GM18873 (cell line): ENCODE measurements around the gene USP13.
A peak's percentile ranks its signal among the peaks of the same experiment; 100 is the strongest.
"Not testable (repeated sequence)": the region's sequence is repeated elsewhere in the genome, so short reads cannot be mapped to it uniquely, and the experiment has no call there.

Source experiments
- ATAC-seq: cut with Tn5 transposase; IDR thresholded peaks from one replicate; pipeline ENCODE4 v1.9.1; 2021; ENCODE audit warnings: mild to moderate bottlenecking, moderate library complexity, moderate number of reproducible peaks; ENCODE audit not compliant: unreplicated experiment, low FRiP score

The USP13 gene

DNA sequence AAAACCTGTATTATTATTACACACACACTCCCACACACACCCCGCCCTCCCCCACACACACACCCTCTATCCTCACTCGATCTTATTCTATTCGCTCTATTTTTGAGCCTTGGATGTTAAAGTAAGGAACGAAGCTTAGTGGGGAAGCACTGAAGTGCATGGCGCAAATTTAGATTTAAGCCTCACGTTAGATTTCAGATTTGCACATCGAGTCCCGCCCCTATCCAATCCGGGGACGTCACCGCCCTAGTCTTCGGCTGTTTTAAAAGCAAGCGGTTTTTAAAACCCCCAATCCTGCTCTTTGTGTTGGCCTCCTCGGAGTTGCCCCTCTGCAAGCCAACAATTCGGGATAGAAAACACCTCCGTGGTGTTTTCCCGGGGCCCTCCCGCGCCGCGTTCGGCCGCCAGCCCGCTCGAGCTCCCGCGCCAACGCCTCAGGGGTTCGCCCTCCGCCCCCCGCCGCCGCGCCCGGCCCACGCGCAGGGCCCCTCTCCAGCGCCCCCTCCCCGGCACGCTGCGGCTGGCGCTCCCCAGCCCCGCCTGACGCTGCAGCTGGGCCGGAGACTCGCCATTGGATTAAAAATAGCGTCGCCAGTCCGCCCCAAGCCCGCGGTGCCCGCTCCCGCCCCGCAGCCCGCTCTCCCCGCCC, at the start of gene USP13:
Gene USP13, plus strand, starts transcription at position 594 of the 649 bp plus-strand sequence. CDS start 186 bp downstream, outside the sequence.
- peak; percentile 54 for ATAC-seq

DNA sequence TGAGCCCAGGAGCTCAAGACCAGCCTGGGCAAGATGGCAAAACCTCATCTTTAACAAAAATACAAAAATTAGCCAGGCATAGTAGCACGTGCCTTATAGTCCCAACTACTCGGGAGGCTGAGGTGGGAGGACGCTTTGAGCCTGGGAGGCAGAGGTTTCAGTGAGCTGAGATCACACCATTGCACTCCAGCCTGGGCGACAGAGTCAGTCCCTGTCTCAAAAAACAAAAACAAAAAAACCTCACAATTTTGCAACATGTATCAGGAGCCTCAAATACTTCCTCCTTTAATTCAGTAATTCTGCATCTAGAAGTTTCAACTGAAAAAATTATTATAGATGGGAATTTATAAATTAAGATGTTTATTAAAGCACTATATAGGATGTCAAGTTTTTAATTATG, 49.5 kb upstream of the USP13 start:
- ATAC-seq: no peak

DNA sequence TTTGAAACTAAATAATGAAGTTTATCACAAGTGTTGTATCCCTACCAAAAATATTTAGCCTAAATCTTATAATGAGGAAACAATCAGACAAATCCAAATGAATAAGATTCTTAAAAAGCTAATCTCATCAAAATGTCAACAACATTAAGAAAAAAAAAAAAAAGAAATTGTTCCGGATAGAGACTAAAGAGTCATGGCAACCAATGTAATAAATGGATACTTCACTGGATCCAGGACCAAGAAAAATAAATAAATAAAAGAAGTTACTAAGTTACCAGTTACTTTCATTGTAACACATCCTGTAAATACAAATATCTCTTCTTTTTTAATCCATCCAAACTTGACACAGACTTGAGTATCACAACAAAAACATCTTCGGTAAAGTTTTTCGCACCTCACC, 49.0 kb upstream of the USP13 start:
- no peak for ATAC-seq

GRCh38 chr3:179604321-179605078, 48.3 kb upstream of the USP13 start, which contains the start of the genes MRPL47 and NDUFB5:
Gene MRPL47 (minus strand): TSS chr3:179604638. CDS start chr3:179604624, 14 bp downstream.
Gene NDUFB5 (plus strand): TSS chr3:179604794. CDS start chr3:179604816, 22 bp downstream.
- ATAC-seq: peak; percentile 98

DNA sequence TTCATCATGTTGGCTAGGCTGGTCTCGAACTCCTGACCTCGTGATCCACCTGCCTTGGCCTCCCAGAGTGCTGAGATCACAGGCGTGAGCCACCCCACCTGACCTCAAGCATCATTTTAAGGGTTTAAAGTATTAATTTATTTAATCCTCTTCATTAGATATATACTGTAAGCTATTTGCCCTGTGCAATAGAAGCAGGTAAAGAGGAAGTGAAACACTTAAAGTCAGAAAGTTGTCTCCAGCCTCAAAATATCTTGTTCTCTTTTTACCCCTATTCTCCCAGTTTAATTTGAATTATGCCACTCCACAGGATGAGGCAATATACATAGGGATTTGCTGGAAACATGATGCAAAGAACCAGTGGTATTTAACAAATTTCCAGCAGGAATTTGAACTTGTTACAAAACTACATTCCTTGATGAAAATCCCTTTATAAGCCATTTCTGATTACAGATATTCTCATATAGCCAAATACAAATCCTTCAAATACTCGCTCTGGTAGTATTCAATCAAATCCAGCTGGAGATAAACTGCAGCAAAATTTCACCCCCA, 46.2 kb upstream of the USP13 start:
- no peak for ATAC-seq

- peak; percentile 41 for ATAC-seq
These were observed 43.7 kb upstream of the USP13 start for GRCh38 chr3:179608931-179609720.

DNA sequence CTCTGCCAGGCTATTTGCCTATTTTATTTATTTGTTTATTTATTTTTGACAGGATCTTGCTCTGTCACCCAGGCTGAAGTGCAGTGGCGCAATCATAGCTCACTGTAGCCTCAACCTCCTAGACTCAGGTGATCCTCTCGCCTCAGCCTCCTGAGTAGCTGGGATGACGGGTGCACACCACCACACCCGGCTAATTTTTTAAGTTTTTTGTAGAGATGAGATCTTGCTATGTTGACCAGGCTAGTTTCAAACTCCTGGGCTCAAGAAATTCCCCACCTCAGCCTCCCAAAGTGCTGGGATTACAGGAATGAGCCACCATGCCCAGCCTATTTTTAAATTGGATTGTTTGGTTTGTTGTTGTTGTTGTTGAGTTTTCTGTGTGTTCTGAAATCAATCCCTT, 42.8 kb upstream of the USP13 start:
- no peak for ATAC-seq

DNA sequence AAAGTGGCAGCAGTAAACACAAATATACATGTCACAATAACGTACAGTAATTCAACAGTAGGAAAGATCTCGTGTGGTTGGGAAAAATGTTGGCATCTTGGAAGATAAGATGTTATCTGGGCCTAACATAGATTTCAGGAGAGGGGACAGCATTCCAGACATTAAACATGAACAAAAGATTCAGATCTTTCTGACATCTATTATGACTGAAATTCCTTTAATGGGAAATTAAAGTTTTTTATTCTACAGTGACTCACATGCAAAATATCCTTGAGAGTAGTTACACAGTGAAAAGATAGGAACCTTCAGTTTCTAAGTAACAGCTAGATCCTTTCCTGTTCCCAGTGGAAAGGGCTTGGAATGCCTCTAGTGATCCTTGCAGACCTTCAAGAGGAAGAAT, 39.0 kb upstream of the USP13 start:
- no peak for ATAC-seq

- ATAC-seq: no peak
These were observed 37.2 kb upstream of the USP13 start for GRCh38 chr3:179615458-179616173.

- ATAC-seq: no peak
These were observed 30.8 kb upstream of the USP13 start for GRCh38 chr3:179622023-179622422.

DNA sequence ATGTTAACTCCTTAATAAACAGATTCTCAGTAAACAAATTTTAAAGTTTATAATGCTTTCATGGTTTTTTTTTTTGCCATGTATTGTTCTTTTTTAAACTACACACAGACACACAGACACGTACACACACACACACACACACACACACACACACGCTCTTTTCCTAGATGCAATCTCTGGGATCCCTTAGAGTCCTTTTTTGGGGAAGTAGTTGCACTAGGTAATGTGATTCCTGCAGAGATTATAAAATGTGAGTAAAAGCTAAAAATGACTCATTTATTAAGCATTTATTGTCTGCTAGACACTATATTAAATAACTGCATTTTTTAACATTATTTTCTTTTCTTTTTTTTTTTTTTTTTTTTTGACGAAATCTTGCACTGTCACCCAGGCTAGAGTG, 28.4 kb upstream of the USP13 start:
- ATAC-seq: no peak

DNA sequence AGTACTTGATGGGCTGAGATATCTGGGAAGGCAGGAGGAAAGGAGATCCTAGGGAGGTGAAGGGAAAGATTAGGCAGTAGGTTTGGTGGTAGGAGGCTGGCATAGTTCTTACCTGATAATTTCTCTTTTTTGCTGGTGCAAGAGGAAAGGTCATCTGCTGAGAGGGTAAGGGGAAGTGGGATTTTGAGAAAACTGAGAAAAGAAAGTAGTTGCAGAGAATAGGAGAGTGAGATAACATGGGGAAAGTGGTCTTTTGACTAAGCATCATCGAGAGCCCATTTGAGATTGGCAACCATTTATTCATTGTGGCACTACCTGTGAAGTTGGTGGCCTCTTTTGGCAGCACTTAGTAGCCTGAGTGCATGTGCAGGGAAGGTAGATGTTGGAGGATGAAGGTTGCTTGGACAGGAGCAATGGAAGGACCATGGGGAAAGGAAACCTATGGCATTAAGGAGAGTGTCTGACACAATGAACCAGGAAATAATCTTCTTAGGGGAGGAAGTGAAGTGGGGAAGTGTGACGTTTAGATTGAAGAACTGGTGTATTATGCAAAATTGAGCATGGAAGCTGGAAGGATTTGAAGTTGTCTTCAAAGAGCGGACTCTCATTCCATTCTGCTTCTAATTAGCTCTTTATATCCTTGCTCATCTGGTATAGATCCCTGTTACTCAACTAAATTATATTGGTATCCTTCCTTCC, 21.9 kb upstream of the USP13 start:
- ATAC-seq: no peak

GRCh38 chr3:179640469-179640868, 12.4 kb upstream of the USP13 start:
- no peak for ATAC-seq

DNA sequence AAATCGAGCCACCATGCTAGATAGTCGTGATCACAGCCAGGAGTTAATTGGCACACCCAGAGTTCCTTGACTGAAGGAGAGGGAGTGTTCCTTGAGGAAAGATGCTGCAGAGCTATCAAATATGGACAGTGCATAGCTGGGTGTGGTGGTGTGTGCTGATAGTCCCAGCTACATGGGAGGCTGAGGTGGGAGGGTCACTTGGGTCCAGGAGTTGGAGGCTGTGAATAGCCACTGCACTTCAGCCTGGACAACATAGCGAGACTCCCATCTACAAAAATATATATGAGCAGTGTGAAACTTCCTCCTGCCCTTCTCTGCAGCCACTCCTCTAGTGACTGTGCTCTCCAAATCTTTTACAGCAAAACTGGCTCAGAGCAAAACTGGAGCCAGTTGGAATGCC, 10.0 kb upstream of the USP13 start:
- no peak for ATAC-seq

DNA sequence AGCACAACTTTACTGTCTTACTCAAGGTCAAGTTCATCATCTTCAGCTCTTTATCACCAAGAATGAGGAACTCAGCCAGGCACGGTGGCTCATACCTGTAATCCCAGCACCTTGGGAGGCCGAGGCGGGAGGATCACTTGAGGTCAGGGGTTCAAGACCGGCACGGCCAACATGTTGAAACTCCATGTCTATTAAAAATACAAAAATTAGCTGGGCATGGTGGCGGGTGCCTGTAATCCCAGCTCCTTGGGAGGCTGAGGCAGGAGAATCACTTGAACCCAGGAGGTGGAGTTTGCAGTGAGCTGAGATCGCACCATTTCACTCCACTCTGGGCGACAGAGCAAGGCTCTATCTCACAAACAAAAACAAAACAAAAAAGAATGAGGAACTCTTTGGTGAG, 9.0 kb upstream of the USP13 start:
- ATAC-seq: not testable (repeated sequence)

GRCh38 chr3:179646177-179646576, 6.7 kb upstream of the USP13 start:
- ATAC-seq: no peak

DNA sequence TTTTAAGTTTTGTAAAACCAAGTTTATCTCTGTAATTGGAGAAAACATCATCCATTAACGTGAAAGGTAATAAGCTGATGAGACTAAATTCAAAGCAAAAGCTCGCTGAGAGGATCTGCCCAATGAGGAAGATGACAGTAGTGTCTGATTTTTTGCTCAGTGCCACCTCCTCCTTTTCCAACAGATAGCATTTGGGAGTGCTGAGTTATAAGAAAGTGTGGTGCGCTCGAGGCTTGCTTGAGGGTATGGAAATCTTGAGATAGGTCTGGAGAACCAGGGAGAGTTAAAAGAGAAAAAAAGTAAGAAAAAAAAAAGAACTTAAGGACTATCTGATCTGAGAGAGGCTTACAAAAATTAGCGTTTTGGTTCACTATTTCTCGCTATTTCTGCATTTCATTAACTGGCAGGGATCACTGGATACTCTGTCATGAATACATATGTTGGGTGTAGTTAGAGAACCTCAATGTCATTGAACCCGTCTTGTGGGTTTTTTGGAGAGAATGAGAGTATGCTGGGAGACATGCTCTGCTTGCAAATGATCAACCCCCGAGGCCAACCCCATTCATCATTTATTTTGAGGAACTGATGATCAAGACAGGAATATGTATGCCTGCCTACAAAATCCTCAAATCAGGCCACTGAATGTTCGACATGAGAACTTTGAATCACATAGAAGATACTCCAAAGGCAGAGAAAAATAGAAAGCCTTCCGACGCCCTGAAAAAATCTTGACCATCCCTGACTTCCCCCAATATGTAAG, 973 bp upstream of the USP13 start:
- ATAC-seq: no peak

DNA sequence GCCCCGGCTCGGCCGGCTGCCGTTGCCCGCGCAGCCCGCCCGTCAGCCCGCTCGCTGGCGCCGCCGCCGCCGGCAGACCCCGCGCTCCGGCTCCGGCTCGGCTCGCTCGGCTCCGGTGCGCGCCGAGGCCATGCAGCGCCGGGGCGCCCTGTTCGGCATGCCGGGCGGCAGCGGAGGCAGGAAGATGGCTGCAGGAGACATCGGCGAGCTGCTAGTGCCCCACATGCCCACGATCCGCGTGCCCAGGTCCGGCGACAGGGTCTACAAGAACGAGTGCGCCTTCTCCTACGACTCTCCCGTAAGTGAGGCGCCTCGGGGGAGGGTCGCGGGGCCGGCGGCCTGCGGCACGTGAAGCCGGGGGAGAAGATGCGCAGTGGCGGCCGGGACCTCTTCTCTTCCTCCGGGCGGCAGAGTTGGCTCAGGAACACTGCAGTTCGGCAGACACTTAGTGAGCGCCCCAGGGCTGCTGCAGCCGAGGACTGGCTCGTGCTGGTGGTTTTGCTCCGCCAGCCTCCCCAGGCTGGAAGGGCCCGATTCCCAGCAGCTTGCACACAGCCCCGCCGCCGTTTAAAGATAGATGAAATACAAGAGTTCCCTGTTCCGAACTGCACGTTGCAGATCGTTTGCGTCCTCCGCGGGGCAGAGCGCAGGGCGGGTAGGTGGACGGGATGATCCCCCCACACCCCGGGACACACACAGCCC, 407 bp downstream of the USP13 start:
- ATAC-seq: peak; percentile 63
